Kasumi-1 (cell line): ENCODE results near the gene SHMT1.
"Not testable (repeated sequence)": the region's sequence is repeated elsewhere in the genome, so short reads cannot be mapped to it uniquely, and the experiment has no call there.

Source experiments
- DNase-seq, 2 experiments: peaks; one replicate each; lab custom pipeline; 2025; lab: John Stamatoyannopoulos, UW

SHMT1 gene

GRCh38 chr17:18378205-18378505, 14.8 kb upstream of the SHMT1 start:
- DNase-seq: no peak

DNA sequence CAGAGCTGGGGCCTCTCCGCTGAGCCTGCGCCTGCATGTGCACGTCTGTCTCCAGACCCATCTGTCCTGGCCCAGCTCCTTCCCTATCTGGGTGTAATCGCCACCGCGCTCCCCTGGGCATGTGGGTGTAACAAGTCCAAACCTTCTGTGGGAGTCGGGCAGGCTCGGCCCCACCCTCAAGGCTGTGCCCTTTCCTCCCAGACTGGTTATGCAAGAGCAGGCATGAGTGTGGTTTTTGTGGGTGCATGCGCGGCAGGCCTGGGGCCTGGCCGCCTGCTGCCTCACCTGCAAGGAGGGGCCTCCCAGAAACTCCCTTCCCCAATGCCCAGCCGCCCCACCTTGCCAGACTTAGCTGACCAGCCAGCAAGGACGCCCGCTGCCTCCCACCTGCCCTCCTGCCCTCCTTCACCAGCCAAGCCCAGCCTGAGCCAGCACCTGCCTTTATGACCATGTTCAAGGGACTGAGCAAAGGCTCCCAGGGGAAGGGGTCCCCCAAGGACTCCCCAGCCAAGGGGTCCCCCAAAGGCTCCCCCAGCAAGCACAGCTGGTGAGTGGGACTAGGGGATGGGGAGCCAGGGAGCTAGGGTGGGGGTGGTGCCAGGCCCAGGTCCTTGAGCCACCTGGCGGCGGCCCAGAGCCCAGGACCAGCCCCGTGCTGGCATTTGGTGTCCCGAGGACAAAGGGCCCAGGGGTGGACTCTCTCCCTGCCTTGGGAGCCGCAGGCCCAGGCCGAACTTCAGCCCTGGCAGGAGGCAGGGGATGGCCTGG, 14.3 kb upstream of the SHMT1 start, which contains the start of gene EVPLL:
EVPLL (plus strand) TSS at position 342 of the 768 bp plus-strand sequence. CDS start 3,160 bp downstream, outside the sequence.
- DNase-seq: no peak

- DNase-seq: no peak
Observed at GRCh38 chr17:18374216-18374615, 10.9 kb upstream of the SHMT1 start.

DNA sequence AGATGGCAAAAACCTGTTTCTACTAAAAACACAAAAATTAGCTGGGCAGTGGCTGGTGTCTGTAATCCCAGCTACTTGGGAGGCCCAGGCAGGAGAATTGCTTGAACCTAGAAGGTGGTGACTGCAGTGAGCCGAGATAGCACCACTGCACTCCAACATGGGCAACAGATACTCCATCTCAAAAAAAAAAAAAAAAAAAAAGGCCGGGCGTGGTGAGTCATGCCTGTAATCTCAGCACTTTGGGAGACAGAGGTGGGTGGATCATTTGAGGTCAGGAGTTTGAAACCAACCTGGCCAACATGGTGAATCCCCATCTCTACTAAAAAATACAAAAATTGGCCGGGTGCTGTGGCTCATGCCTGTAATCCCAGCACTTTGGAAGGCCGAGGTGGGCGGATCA, 9.8 kb upstream of the SHMT1 start:
- DNase-seq: not testable (repeated sequence)

- DNase-seq: no peak
Observed at GRCh38 chr17:18371455-18371854, 8.1 kb upstream of the SHMT1 start.

DNA sequence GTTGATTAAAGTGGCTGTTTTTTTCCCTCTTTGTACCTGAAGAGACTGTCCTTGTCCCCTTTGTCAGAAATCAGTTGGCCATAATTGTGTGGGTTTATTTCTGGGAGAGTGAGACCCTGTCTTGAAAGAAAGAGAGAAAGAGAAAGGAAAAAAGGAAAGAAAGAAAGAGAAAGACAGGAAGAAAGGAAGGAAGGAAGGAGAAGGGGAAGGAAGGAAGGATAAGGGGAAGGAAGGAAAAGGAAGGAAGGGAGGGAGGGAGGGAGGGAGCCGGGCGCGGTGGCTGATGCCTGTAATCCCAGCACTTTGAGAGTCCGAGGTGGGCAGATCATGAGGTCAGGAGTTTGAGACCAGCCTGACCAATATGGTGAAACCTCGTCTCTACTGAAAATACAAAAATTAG, 7.4 kb upstream of the SHMT1 start:
- DNase-seq: no peak

- DNase-seq: no peak
Observed at GRCh38 chr17:18368946-18369345, 5.6 kb upstream of the SHMT1 start.

- DNase-seq: no peak
Observed at GRCh38 chr17:18364166-18364565, 816 bp upstream of the SHMT1 start.

DNA sequence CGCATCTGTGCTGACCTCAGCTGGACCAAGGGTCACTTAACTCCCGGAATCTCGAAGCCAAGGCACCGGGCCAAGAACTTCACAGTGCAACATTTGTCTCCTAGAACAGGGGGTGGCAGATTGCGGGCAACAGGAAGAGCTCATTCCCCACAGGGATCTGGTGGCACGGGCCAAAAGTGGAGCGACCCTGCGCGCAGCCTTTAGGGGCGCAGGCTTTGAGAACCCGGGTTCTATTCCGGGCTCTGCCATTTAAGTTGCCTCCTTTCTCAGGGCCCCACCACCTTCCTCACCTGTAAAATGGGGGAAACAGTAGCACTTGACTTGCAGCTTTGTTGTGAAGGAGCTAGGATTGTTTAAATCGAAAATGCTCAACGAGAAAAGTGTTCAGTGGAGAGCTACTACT, 651 bp downstream of the SHMT1 start:
- peak; percentile 2 to 7 for DNase-seq

- no peak for DNase-seq
Observed at GRCh38 chr17:18361837-18362697, 1.3 kb downstream of the SHMT1 start.

DNA sequence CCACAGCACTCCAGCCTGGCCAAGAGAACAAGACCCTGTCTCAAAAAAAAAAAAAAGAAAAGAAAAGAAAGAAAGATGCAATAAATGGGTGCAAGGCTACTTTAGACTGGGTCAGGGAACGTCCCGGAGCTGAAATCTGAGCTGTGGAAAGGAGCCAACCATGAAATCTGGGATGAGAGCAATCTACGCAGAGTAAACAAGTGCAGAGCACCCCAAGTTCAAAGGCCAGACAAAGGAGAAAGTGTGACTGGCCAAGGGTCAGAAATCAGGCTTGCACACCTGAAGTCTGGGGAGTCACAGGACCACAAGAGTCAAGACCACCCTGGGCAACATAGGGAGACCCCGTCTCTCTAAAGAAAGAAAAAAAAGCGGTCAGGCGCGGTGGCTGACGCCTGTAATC, 2.8 kb downstream of the SHMT1 start:
- DNase-seq: no peak

- DNase-seq: no peak
Observed at GRCh38 chr17:18356624-18357023, 6.7 kb downstream of the SHMT1 start.

GRCh38 chr17:18353541-18353940, 9.8 kb downstream of the SHMT1 start:
- no peak for DNase-seq

GRCh38 chr17:18344021-18344420, 19.3 kb downstream of the SHMT1 start:
- no peak for DNase-seq

DNA sequence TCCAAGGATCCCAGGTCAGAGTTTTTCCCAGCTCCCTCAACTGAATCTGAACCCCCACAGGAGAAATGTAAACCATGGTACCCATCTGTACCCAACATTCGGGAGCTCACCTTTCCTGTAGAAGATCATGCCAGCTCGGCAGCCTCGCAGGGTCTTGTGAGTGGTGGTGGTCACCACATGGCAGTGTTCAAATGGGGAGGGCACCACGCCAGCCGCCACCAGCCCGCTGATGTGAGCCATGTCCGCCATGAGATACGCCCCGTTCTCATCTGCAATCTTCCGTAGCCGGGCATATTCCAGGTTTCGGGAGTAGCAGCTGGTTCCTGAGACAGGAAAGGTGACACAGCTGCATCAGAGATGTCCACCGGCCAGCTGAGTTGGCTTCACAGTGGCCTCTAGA, 23.4 kb downstream of the SHMT1 start:
- DNase-seq: no peak

DNA sequence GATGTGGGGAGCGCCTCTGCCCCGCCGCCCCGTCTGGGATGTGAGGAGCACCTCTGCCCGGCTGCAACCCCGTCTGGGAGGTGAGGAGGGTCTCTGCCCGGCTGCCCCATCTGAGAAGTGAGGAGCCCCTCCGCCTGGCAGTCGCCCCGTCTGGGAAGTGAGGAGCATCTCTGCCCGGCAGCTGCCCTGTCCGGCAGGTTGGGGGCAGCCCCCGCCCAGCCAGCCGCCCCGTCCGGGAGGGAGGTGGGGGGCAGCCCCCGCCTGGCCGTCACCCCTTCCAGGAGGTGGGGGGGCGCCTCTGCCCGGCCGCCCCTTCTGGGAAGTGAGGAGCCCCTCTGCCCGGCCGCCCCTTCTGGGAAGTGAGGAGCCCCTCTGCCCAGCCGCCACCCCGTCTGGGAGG, 25.2 kb downstream of the SHMT1 start:
- DNase-seq: not testable (repeated sequence)

GRCh38 chr17:18332909-18333489, 30.4 kb downstream of the SHMT1 start:
- no peak for DNase-seq

- DNase-seq: no peak
Observed at GRCh38 chr17:18331879-18332278, 31.5 kb downstream of the SHMT1 start.

DNA sequence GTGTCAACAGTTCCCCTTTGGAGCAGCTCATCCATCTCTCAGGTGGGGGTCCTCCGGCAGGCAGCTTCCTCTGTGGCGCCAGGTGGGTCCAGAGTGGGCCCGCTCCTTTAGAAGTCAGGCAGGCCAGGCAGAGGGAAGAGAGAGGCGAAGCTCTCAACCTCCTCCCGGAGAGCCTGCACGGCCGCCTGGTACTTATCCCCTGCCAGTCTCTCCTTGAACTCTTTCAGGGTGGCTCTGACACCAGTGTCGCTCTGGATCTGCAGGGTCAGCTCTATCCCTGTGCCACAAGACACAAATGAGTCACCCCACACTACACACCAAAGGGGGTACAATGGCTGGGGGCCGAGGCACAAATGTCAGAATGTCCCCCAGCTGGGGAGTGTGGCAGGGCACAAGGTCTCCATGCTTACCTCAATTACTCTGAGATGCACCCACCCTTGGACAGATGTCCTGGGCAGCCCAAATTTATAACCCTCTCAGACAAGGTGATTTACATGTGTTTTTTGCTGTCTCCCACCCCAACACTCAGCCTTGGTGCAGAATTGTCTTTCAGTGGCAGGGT, 34.6 kb downstream of the SHMT1 start:
- no peak for DNase-seq

DNA sequence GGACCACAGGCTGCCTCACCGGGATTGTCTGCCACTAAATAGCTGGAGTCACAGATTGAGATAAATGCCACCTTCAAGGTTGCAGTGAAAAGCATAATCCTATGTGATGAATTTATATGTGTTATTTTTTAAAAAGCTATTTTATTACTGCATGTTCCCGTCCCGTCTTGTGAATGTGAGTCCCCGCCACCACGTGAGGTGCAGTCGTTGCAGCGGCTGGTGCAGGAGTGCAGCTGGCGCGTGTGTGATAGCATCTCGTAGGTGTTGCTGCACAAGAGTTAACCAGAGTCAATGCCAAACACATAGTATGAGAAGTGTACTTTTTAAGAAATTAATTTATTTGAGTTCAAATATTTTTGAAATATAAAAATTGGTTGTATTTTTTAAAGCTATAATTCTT, 35.8 kb downstream of the SHMT1 start:
- DNase-seq: no peak

DNA sequence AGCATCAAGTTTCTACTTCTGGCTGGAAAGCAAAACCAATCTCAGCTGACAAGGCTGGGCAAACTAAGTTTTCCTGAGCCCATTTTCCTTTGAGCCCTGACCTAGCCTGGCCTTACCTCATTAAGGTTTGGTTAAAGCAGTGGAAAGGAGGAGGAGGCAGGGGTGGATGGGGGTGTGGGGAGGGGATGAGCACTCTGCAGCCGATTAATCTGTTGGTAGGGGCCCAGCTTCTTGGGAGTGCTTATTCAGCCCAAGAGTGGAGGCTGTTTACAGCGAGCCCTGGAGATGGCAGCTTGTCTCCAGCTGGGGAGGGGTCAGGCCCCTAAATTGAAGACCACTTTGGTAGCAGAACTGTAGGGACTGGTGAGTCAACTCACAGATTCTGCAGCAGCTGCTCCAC, 36.3 kb downstream of the SHMT1 start:
- DNase-seq: no peak

- no peak for DNase-seq
Observed at GRCh38 chr17:18326572-18326971, 36.8 kb downstream of the SHMT1 start.

DNA sequence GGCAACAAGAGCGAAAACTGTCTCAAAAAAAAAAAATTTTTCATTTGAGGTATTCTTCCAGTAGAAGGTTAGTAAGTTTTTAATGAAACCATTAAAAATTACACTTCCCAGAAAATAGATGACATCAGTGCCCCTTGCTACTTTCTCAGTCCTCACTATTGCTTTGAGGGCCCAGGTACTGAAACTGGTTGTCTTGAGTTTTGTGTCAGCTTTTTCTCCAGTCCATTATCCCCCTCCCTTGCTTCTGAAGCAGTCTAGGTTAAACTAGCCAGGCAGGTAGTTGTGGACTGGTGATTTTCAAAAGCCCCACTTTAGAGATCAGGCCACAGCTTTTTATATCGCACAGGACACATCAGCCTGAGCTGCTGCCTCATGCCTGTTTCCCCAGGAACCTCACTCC, 37.3 kb downstream of the SHMT1 start:
- DNase-seq: no peak
